Cardiac muscle cell (in vitro differentiated cells and primary cell): Measurements from ENCODE around the gene ILK. TPM values are rescaled to one million over a fixed set of nuclear protein-coding genes. Genes with fewer than 3 reads are reported as not detected.
A peak's percentile ranks its signal among the peaks of the same experiment; 100 is the strongest.

Experiments used
- DNase-seq, 2 donors: peaks; one replicate each; pipeline versions ENCODE4 v3.0.0 to v3.0.0-alpha.2; 2010 to 2017; ENCODE audit warnings: low read depth in 1 of 2, low spot score in 1 of 2
- H3K27ac ChIP-seq: fragments of 200-600 bp; sonication (generic); 2 replicates; pipeline ENCODE4 v1.5.1; 2016
- H3K27me3 ChIP-seq: fragments of 200-600 bp; sonication (generic); 2 replicates; pipeline ENCODE4 v1.6.0; 2016; ENCODE audit warnings: control low read depth
- H3K36me3 ChIP-seq: fragments of 200-600 bp; sonication (generic); 2 replicates; pipeline ENCODE4 v1.5.1; 2016; ENCODE audit warnings: control low read depth
- H3K4me1 ChIP-seq: fragments of 200-600 bp; sonication (generic); 2 replicates; pipeline ENCODE4 v1.8.1; 2017; ENCODE audit warnings: low read depth, mild to moderate bottlenecking, mixed run types
- H3K4me3 ChIP-seq: fragments of 200-600 bp; sonication (generic); 2 replicates; pipeline ENCODE4 v1.5.1; 2016; ENCODE audit warnings: mild to moderate bottlenecking
- H3K9me3 ChIP-seq: fragments of 200-600 bp; sonication (generic); 2 replicates; pipeline ENCODE4 v1.5.1; 2017; ENCODE audit warnings: low read depth, mild to moderate bottlenecking, control low read depth
- CTCF ChIP-seq: IDR thresholded peaks from 2 replicates; pipeline ENCODE4 v1.5.1; 2012; ENCODE audit warnings: low read depth, mild to moderate bottlenecking, low read length
- polyA plus RNA-seq: library from polyadenylated mRNA; unstranded; fragments of >200 nt; fragmentation: Nextera tagmentation; extraction: Ambion mirVana; gene quantifications from 2 replicates; pipeline ENCODE4 v1.2.1, GENCODE V29; 2016
- total RNA-seq: library from RNA; depleted of rRNA; stranded (reverse); fragments of >200 nt; gene quantifications from 2 replicates; pipeline ENCODE4 v1.2.3, GENCODE V29; 2016

The ILK gene
- total and polyA plus RNA-seq, 2 experiments from 2014 or later: 221 to 316 TPM

DNA sequence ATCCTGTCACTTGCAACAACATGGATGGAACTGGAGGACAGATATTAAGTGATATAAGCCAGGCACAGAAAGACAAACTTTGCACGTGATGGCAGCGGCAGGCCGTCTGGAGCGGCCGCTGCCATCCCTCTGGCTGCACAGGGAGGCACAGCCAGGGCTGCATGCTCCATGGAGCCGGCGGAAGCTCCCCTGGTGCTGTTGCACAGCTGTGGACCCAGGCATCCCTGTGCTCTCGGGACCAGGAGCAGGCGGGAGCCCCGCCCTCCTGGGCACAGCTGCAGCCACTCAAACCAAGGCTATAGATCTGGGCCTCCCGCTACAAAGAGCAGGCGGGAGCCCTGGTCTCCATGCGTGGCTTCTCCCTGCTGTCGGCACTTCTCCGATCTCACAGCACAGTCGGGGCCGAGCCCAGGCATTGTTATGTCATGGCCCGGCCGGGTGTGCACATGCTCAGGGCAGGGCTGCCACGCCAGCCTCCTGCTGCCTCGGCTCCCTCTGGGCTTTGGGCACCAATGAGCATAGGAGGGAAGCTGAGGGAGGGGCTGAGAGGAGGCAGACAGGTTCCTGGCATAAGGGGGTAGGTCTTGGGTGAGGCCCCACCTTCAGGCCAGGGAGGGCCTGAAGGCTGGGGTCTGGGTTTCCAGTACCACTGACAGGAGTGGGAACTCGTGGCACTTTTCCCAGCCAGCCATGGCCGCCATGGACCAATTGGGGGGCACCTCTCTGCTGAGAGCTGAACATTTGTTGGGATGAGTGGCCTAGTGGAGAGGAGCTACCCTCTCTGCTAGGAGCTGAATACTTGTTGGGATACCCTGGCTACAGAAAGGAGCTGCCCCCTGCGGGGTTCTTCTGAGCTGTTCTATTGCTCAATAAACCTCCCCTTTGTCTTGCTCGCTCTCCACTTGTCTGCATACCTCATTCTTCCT is 16.9 kb upstream of the ILK start:
- H3K4me3 ChIP-seq: no peak overlapping the region

GRCh38 chr11:6587360-6587953 is 16.1 kb upstream of the ILK start:
- Histone ChIP-seq H3K9me3 (no peaks in the 10 kb centered on the region), H3K4me1 (no peaks in the 10 kb centered on the region), H3K27ac (no peak overlapping the region), H3K4me3 (no peak overlapping the region), H3K36me3 (peaks cover 9% of the 10 kb centered on the region), H3K27me3 (no peaks in the 10 kb centered on the region)
- no peak for TF ChIP-seq CTCF
- no peak for DNase-seq

More for the DNA sequence above, 16.9 kb upstream of the ILK start:
- Histone ChIP-seq H3K36me3 (peaks cover 7% of the 10 kb centered on the region), H3K27me3 (no peaks in the 10 kb centered on the region), H3K27ac (no peak overlapping the region), H3K4me1 (no peaks in the 10 kb centered on the region), H3K9me3 (no peaks in the 10 kb centered on the region)
- no peak for TF ChIP-seq CTCF
- DNase-seq: peak in 1 of 2 donors; percentile 62

GRCh38 chr11:6588018-6588417 is 15.6 kb upstream of the ILK start:
- H3K27ac ChIP-seq: no peak overlapping the region
- H3K36me3 ChIP-seq: peaks cover 9% of the 10 kb centered on the region
- DNase-seq: no peak
- no peaks in the 10 kb centered on the region for H3K9me3 ChIP-seq
- no peak for TF ChIP-seq CTCF
- no peaks in the 10 kb centered on the region for H3K4me1 ChIP-seq
- H3K4me3 ChIP-seq: no peak overlapping the region
- no peaks in the 10 kb centered on the region for H3K27me3 ChIP-seq

DNA sequence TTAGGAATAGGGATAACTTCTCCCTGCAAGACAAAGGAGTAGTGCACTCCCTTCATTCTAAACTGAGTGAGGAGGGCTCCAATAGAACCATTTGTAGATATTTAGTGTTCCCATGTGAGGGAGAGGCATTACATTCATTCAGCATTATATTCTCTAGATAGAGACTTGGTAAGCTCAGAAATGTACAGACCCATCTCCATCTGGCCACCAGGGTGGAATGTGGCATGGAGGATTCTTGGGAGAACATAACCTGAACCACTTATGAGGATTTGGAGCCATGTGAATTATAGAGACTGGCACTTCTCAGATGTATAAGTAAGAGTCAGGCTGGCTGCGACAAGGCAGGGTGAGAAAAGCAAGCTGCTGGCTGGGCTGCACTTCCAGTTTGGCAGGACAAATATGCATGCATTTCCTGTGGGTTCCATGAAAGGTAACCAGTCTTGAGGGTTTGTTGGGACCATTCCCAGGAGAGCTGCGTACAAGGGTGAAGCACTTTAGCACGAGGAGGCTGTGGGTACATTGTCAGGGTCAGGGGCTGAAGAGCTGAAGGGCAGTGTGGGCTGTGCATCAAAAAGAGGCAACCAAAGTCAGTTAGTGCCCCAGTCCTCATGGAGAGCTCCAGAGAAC is 9.3 kb upstream of the ILK start:
- Histone ChIP-seq H3K27ac (no peak overlapping the region), H3K27me3 (no peaks in the 10 kb centered on the region), H3K4me1 (peaks cover 19% of the 10 kb centered on the region), H3K9me3 (no peaks in the 10 kb centered on the region), H3K4me3 (no peak overlapping the region), H3K36me3 (peaks cover 5% of the 10 kb centered on the region)
- DNase-seq: no peak
- no peak for TF ChIP-seq CTCF

- Histone ChIP-seq H3K4me3 (no peak overlapping the region), H3K9me3 (no peaks in the 10 kb centered on the region), H3K36me3 (peaks cover 24% of the 10 kb centered on the region), H3K4me1 (peaks cover 19% of the 10 kb centered on the region), H3K27me3 (no peaks in the 10 kb centered on the region), H3K27ac (peak overlapping the region; percentile 56)
- TF ChIP-seq CTCF: no peak
- DNase-seq: no peak
These were observed 7.2 kb upstream of the ILK start for GRCh38 chr11:6596239-6596877.
